Endothelial cell (in vitro differentiated cells): ENCODE data around the gene BAZ1A. TPM values are rescaled to one million over a fixed set of nuclear protein-coding genes. Genes with fewer than 3 reads are reported as not detected.

Experiments used
- DNase-seq: peaks from one replicate; pipeline ENCODE4 v3.0.0; 2021; ENCODE audit warnings: low spot score
- H3K27ac Mint-ChIP-seq: one replicate; pipeline ENCODE4 v1.8.0; 2021; ENCODE audit warnings: mixed read lengths, inconsistent platforms; ENCODE audit not compliant: unreplicated experiment
- H3K27me3 Mint-ChIP-seq: one replicate; pipeline ENCODE4 v1.8.0; 2021; ENCODE audit warnings: mild to moderate bottlenecking, moderate library complexity, mixed read lengths, inconsistent platforms; ENCODE audit not compliant: unreplicated experiment
- H3K36me3 Mint-ChIP-seq: one replicate; pipeline ENCODE4 v1.8.0; 2021; ENCODE audit warnings: mild to moderate bottlenecking, low read depth, mixed read lengths, inconsistent platforms; ENCODE audit not compliant: unreplicated experiment
- H3K4me1 Mint-ChIP-seq: one replicate; pipeline ENCODE4 v1.8.0; 2021; ENCODE audit warnings: mild to moderate bottlenecking, mixed read lengths, inconsistent platforms; ENCODE audit not compliant: unreplicated experiment
- H3K4me3 Mint-ChIP-seq: one replicate; pipeline ENCODE4 v1.8.0; 2021; ENCODE audit warnings: mild to moderate bottlenecking, mixed read lengths, inconsistent platforms; ENCODE audit not compliant: unreplicated experiment
- H3K9me3 Mint-ChIP-seq: one replicate; pipeline ENCODE4 v1.8.0; 2021; ENCODE audit warnings: mixed read lengths, inconsistent platforms; ENCODE audit not compliant: unreplicated experiment
- total RNA-seq: library from RNA; stranded (reverse); fragmentation: NEBNext Ultra II Directional; extraction: Animal tissue kit (Norgen Biotek cat#: 25700); gene quantifications from one replicate; pipeline ENCODE4 v1.2.1, GENCODE V29; 2021; ENCODE audit not compliant: unreplicated experiment
- TF ChIP-seq, protein P1 (sequence below): fragments of 200-600 bp; sonication (generic); IDR thresholded peaks from one replicate; pipeline ENCODE4 v1.5.0; 2021; ENCODE audit warnings: antibody characterized with exemption; ENCODE audit not compliant: unreplicated experiment

Gene BAZ1A
- total RNA-seq, 1 donor from 2014 or later: 27.2 TPM

DNA sequence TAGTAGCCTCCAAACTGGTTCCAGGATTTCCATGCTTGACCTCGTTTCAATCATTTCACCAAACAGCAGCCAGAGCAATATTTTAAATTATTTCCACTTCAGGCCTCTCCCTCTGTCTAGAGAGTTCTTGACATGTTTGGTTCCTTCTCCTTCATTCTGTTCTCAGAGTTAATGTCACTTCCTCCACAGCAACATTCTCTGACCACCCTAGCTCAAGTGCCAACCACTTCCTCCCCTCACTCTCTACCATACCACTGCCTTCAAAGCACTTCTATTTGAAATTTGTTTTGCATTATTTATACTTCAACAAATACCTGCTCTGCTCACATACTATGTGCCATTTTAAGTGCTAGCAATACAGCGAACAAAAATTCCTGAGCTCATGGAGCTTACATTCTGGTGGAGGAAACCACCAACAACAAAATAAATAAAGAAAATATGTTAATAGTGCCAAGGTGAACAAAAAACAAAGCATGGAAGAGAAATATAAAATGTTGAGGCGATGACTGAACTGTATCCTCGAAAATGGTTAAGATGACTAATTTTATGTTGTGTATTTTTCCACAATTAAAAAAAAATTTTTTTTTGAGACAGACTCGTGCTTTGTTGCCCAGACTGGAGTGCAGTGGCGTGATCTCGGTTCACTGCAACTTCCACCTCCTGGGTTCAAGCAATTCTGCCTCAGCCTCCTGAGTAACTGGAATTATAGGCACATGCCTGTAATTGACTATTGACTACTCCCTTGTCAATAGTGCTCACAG is 17.3 kb downstream of the BAZ1A start:
- H3K9me3 Mint-ChIP-seq: no peaks in the 10 kb centered on the region
- TF ChIP-seq, protein P1, sequence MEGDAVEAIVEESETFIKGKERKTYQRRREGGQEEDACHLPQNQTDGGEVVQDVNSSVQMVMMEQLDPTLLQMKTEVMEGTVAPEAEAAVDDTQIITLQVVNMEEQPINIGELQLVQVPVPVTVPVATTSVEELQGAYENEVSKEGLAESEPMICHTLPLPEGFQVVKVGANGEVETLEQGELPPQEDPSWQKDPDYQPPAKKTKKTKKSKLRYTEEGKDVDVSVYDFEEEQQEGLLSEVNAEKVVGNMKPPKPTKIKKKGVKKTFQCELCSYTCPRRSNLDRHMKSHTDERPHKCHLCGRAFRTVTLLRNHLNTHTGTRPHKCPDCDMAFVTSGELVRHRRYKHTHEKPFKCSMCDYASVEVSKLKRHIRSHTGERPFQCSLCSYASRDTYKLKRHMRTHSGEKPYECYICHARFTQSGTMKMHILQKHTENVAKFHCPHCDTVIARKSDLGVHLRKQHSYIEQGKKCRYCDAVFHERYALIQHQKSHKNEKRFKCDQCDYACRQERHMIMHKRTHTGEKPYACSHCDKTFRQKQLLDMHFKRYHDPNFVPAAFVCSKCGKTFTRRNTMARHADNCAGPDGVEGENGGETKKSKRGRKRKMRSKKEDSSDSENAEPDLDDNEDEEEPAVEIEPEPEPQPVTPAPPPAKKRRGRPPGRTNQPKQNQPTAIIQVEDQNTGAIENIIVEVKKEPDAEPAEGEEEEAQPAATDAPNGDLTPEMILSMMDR: no peak
- no peak for DNase-seq
- H3K27ac Mint-ChIP-seq: no peak overlapping the region
- H3K4me1 Mint-ChIP-seq: no peaks in the 10 kb centered on the region
- peaks cover 17% of the 10 kb centered on the region for H3K36me3 Mint-ChIP-seq
- H3K27me3 Mint-ChIP-seq: peaks cover 1% of the 10 kb centered on the region
- H3K4me3 Mint-ChIP-seq: peak overlapping the region; percentile 3

DNA sequence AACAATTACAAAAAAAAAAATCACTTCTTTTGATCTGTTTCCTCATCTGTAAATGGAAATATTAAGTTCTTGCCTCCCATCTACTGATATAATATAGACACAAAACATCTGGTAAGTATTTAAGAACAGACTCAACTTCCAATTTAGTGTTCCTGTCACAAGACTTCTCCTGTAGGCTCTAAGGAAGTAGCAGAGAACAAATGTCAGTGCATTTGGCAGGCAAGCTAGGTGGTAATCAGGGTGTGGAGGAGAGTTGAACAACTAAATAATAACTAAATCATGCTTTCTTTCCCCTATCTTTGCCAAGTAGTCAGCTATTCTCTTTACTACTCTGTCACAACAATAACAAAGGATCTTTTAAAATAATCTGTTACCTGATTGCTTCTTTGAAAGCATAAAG is 22.1 kb downstream of the BAZ1A start:
- Mint-ChIP-seq H3K27ac (peak overlapping the region; percentile 11), H3K36me3 (peaks cover 18% of the 10 kb centered on the region), H3K27me3 (no peaks in the 10 kb centered on the region), H3K4me3 (no peak overlapping the region), H3K9me3 (no peaks in the 10 kb centered on the region), H3K4me1 (no peaks in the 10 kb centered on the region)
- DNase-seq: no peak
- TF ChIP-seq, protein P1: no peak

DNA sequence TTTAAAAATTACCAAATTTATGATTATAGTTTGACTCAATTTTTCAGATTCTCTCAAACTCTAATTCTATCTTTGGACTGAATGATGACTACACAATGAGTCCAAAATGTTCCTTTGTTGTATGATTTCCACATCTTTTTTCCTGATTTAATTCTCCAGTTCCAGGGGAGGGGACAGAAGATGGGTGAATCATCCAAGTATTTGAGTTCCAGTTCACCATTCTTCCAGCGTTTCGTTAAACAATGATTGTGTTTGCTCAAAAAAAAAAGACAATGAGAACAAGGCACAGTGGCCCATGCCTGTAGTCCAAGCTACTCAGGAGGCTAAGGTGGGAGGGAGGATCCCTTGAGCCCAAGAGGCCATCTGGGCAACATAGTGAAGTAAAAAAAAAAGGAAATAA is 23.8 kb downstream of the BAZ1A start:
- H3K27ac Mint-ChIP-seq: no peak overlapping the region
- no peak for DNase-seq

DNA sequence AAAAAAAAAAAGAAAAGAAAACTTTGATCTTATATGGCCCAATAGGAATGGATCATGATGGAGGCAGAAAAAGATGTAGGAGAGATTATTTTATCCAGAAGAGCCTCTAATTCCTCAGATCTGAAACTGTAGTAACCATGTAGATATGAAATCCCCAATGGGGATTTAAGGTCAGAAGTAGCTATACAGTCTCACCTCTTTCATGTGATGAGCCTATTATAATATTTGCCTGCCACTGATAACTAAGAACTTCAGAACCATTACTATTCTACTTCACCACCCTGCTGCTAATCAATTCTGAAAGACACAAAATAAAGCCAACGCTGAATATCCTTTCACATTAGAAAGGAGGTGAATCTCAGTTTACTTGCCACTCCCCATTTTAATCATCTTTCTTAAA is 29.3 kb downstream of the BAZ1A start:
- TF ChIP-seq, protein P1: no peak
- H3K36me3 Mint-ChIP-seq: peaks cover 4% of the 10 kb centered on the region

More for the DNA sequence above, 23.8 kb downstream of the BAZ1A start:
- H3K4me3 Mint-ChIP-seq: no peak overlapping the region
- H3K4me1 Mint-ChIP-seq: no peaks in the 10 kb centered on the region
- no peaks in the 10 kb centered on the region for H3K27me3 Mint-ChIP-seq
- TF ChIP-seq, protein P1: no peak
- no peaks in the 10 kb centered on the region for H3K9me3 Mint-ChIP-seq
- peaks cover 10% of the 10 kb centered on the region for H3K36me3 Mint-ChIP-seq

DNA sequence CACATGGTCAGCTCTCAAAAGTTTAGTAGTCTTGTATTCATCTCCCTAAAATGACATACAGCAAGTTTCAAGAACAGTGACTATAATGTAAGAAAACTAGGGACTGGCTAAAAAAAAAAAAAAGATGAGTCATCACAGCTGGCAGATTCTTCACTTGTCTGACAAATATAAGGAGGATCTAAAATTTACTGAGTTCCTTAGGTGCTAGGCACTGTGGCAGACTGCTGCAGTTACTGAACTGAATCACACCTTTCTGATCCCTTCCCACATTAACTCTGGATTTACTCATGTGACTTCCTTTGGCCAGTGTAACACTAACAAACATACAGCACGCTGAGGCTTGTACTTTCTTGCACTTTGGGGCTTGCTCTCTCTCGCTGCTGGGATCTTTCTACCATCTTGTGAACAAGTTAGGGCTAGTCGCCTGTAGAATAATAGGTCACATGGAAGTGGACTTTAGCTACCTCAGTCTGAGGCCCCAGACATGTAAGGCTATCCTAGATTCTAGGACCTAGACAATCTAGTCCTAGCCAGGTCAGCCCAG is 32.1 kb downstream of the BAZ1A start:
- DNase-seq: no peak
- no peak overlapping the region for H3K4me3 Mint-ChIP-seq
- H3K36me3 Mint-ChIP-seq: peaks cover 4% of the 10 kb centered on the region
- no peaks in the 10 kb centered on the region for H3K9me3 Mint-ChIP-seq
- H3K27ac Mint-ChIP-seq: peak overlapping the region; percentile 22
- TF ChIP-seq, protein P1: no peak
- H3K4me1 Mint-ChIP-seq: peaks cover 6% of the 10 kb centered on the region
- no peaks in the 10 kb centered on the region for H3K27me3 Mint-ChIP-seq

More for the DNA sequence above, 29.3 kb downstream of the BAZ1A start:
- Mint-ChIP-seq H3K9me3 (no peaks in the 10 kb centered on the region), H3K4me3 (no peak overlapping the region), H3K4me1 (peaks cover 4% of the 10 kb centered on the region), H3K27me3 (no peaks in the 10 kb centered on the region), H3K27ac (no peak overlapping the region)
- no peak for DNase-seq
